Measurements from ENCODE around the gene PXYLP1. TPM values are rescaled to one million over a fixed set of nuclear protein-coding genes. Genes with fewer than 3 reads are reported as not detected.

Gene PXYLP1
- total RNA-seq, 1 experiment from 2014 or later: 16.3 TPM

DNA sequence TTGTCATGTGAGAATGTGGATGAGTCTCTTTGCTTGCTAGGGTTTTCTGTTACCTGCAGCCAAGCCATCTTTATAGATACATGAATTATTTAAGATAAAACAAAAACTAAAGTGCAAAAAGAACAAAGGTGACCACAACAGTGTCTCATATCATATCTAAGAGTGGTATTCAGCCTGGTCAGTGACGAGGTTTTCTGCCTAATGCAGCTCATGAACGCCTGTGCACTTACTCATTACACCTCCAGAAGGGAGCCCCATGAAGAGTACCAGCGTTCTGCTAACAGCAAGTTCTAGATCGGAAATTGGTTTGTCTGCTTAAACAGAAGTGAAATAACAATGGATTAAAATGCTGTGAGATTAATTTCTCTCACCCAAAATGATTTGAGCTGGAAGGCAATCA lies 19.2 kb downstream of the PXYLP1 start:
- Mint-ChIP-seq H3K9me3 (ENCODE audit: low read depth, unreplicated experiment) (no peaks in the 10 kb centered on the region), H3K27ac (ENCODE audit: unreplicated experiment) (no peak overlapping the region), H3K27me3 (ENCODE audit: unreplicated experiment) (no peaks in the 10 kb centered on the region), H3K4me3 (ENCODE audit: low read depth, unreplicated experiment) (no peak overlapping the region), H3K4me1 (ENCODE audit: low read depth, unreplicated experiment) (no peaks in the 10 kb centered on the region), H3K36me3 (ENCODE audit: insufficient read depth, unreplicated experiment) (no peaks in the 10 kb centered on the region)
- no TSS peak for BruUV-seq (replicated peaks)
- CTCF ChIA-PET: interaction anchor here (0.6 kb wide), 1 partner anchor 114 kb away, joined by 3 read pairs; no protein-coding TSS in a partner anchor
- no peak for DNase-seq
- intact Hi-C loops (cut with micrococcal nuclease; ENCODE audit: unreplicated experiment): no loop called here
- no peak for TF ChIP-seq CTCF (IDR thresholded peaks at IDR 0.05; ENCODE audit: unreplicated experiment)

GRCh38 chr3:141253326-141253725 lies 21.7 kb downstream of the PXYLP1 start:
- H3K36me3 Mint-ChIP-seq (ENCODE audit: insufficient read depth, unreplicated experiment): no peaks in the 10 kb centered on the region
- intact Hi-C loops (cut with micrococcal nuclease; ENCODE audit: unreplicated experiment): no loop called here
- no peak for DNase-seq
- no peaks in the 10 kb centered on the region for H3K9me3 Mint-ChIP-seq (ENCODE audit: low read depth, unreplicated experiment)
- CTCF ChIA-PET: interaction anchor here (1.5 kb wide), 1 partner anchor 22 kb away, joined by 4 read pairs; the partner anchor contains the start of gene PXYLP1
- H3K27ac Mint-ChIP-seq (ENCODE audit: unreplicated experiment): no peak overlapping the region
- H3K4me1 Mint-ChIP-seq (ENCODE audit: low read depth, unreplicated experiment): no peaks in the 10 kb centered on the region
- TF ChIP-seq CTCF (IDR thresholded peaks at IDR 0.05; ENCODE audit: unreplicated experiment): no peak
- H3K4me3 Mint-ChIP-seq (ENCODE audit: low read depth, unreplicated experiment): no peak overlapping the region
- H3K27me3 Mint-ChIP-seq (ENCODE audit: unreplicated experiment): no peaks in the 10 kb centered on the region
- no TSS peak for BruUV-seq (replicated peaks)

GRCh38 chr3:141253811-141254210 lies 22.2 kb downstream of the PXYLP1 start:
- H3K36me3 Mint-ChIP-seq (ENCODE audit: insufficient read depth, unreplicated experiment): no peaks in the 10 kb centered on the region
- BruUV-seq (replicated peaks): no TSS peak
- no peaks in the 10 kb centered on the region for H3K27me3 Mint-ChIP-seq (ENCODE audit: unreplicated experiment)
- CTCF ChIA-PET: interaction anchor here (0.7 to 1.5 kb wide), 2 partner anchors 22 to 986 kb away, joined by 3 to 4 read pairs; partner anchors contain the start of gene PXYLP1
- H3K9me3 Mint-ChIP-seq (ENCODE audit: low read depth, unreplicated experiment): no peaks in the 10 kb centered on the region
- no peak overlapping the region for H3K4me3 Mint-ChIP-seq (ENCODE audit: low read depth, unreplicated experiment)
- intact Hi-C loops (cut with micrococcal nuclease; ENCODE audit: unreplicated experiment): no loop called here
- no peaks in the 10 kb centered on the region for H3K4me1 Mint-ChIP-seq (ENCODE audit: low read depth, unreplicated experiment)
- no peak overlapping the region for H3K27ac Mint-ChIP-seq (ENCODE audit: unreplicated experiment)
- no peak for TF ChIP-seq CTCF (IDR thresholded peaks at IDR 0.05; ENCODE audit: unreplicated experiment)
- DNase-seq: no peak

DNA sequence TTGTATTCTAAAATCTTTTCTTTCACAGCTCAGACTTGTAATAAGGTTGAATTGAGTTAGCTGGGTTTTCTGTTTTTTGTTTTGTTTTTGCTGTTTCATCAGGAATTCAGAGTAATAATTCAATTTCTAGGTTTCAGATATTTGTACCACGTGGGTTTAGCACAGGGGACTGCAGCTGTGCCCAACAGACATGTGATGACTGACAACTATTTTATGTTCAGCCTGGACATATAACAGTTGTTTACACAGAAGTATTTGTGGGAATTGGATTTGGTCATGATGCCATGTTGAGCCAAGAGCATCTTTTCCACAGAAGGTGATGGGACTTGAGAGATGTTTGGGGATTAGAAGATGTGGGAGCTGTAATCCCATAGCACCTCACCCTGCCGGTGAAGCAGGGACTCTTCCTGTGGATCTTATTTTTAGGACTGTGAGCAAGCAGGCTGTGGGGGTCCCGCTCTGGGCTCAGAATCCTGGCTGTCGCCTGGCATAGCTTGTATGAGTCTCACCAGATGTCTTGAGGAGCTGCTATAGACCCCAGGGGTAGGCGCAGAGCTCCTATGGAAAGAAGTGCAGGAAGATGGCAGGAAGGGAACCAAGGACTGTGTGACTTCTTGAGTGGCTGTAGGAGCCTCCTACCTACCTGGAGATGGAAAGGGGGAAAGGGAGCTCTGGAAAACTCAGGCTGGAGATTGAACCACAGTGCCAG lies 23.7 kb downstream of the PXYLP1 start:
- DNase-seq: no peak
- Mint-ChIP-seq H3K4me3 (ENCODE audit: low read depth, unreplicated experiment) (no peak overlapping the region), H3K9me3 (ENCODE audit: low read depth, unreplicated experiment) (no peaks in the 10 kb centered on the region), H3K36me3 (ENCODE audit: insufficient read depth, unreplicated experiment) (no peaks in the 10 kb centered on the region), H3K27ac (ENCODE audit: unreplicated experiment) (no peak overlapping the region), H3K4me1 (ENCODE audit: low read depth, unreplicated experiment) (no peaks in the 10 kb centered on the region), H3K27me3 (ENCODE audit: unreplicated experiment) (no peaks in the 10 kb centered on the region)
- intact Hi-C loops (cut with micrococcal nuclease; ENCODE audit: unreplicated experiment): no loop called here
- no peak for TF ChIP-seq CTCF (IDR thresholded peaks at IDR 0.05; ENCODE audit: unreplicated experiment)
- no TSS peak for BruUV-seq (replicated peaks)
- CTCF ChIA-PET: interaction anchor here (1.4 kb wide), 1 partner anchor 23 kb away, joined by 4 read pairs; the partner anchor contains the start of gene PXYLP1
